Measurements from ENCODE around the gene ERC2. TPM values are rescaled to one million over a fixed set of nuclear protein-coding genes. Genes with fewer than 3 reads are reported as not detected.

The ERC2 gene
- polyA plus RNA-seq, 3 donors: not detected

DNA sequence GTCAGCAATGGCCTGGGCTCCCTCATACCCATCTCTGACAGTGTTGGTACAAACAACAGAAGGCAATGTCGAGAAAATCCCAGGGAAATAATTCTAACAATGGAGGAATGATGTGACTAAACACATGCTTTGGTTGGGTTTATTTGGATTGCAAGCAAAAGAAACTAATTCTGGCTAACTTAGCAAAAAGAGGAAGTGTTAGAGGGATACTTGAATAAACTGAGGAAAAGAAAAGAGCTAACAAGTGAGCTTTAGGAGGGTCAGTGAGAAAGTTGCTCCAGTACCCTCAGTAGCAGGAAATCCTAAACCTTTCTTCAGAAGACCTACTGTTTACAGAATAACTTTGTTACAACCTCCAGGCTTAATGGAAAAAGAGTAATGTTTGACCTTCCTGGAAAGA is 716.5 kb downstream of the ERC2 start:
- H3K36me3 Mint-ChIP-seq: no peaks in the 10 kb centered on the region
- no peak for TF ChIP-seq CTCF (IDR thresholded peaks at IDR 0.05)
- peaks cover 0 to 5% (median 2%) of the 10 kb centered on the region in 7 donors for H3K9me3 Mint-ChIP-seq

GRCh38 chr3:55750525-55750924 is 717.7 kb downstream of the ERC2 start:
- no peaks in the 10 kb centered on the region for H3K79me2 ChIP-seq (ENCODE audit: insufficient read depth, low read length)
- peaks cover 0 to 5% (median 2%) of the 10 kb centered on the region in 7 donors for H3K9me3 Mint-ChIP-seq
- no peak for TF ChIP-seq CTCF (IDR thresholded peaks at IDR 0.05)
- H3K4me1 ChIP-seq (ENCODE audit: control insufficient read depth in 1 of 2, insufficient read depth in 2 of 2, low read length in 2 of 2): no peaks in the 10 kb centered on the region
- intact Hi-C loops (cut with micrococcal nuclease): no loop called here
- H3K4me3 Mint-ChIP-seq: no peak overlapping the region
- 100% methylated on average over 1 of the region's 6 CpGs for WGBS (ENCODE audit: insufficient coverage)
- no peaks in the 10 kb centered on the region for H3K27me3 ChIP-seq (ENCODE audit: control insufficient read depth in 2 of 2, insufficient read depth in 2 of 2, low read length in 2 of 2)
- H2AFZ ChIP-seq (ENCODE audit: insufficient read depth, low read depth, low read length, poor library complexity, severe bottlenecking): no peak overlapping the region
- no peak overlapping the region for H3K27ac ChIP-seq (ENCODE audit: low read depth in 1 of 2, low read length in 2 of 2)
- no peak overlapping the region for H3K4me2 ChIP-seq (replicated peaks; ENCODE audit: extremely low read depth, low read length, poor library complexity, severe bottlenecking)
- H3K4me3 ChIP-seq (replicated peaks in 1 of 3; ENCODE audit: low read depth in 2 of 3, low read length in 3 of 3): no peak overlapping the region
- DNase-seq: no peak
- H3K27me3 Mint-ChIP-seq (ENCODE audit: low read depth in 3 of 3): peaks cover 3 to 5% (median 3%) of the 10 kb centered on the region in 3 donors
- H4K20me1 ChIP-seq (ENCODE audit: insufficient read depth, low read length): no peaks in the 10 kb centered on the region
- no peaks in the 10 kb centered on the region for H3K4me1 Mint-ChIP-seq
- H3K9me3 ChIP-seq (replicated peaks in 1 of 2; ENCODE audit: control insufficient read depth in 1 of 2, insufficient read depth in 1 of 2, low read length in 2 of 2): no peaks in the 10 kb centered on the region
- no peaks in the 10 kb centered on the region for H3K36me3 ChIP-seq (replicated peaks in 1 of 2; ENCODE audit: control insufficient read depth in 1 of 2, insufficient read depth in 2 of 2, low read length in 2 of 2)
- H3K36me3 Mint-ChIP-seq: no peaks in the 10 kb centered on the region
- no peak overlapping the region for H3K27ac Mint-ChIP-seq
- no peak overlapping the region for H3K9ac ChIP-seq (ENCODE audit: insufficient read depth, low read length, poor library complexity, severe bottlenecking)

More for the DNA sequence above, 716.5 kb downstream of the ERC2 start:
- no peak overlapping the region for H3K4me2 ChIP-seq (replicated peaks; ENCODE audit: extremely low read depth, low read length, poor library complexity, severe bottlenecking)
- H3K27me3 Mint-ChIP-seq (ENCODE audit: low read depth in 3 of 3): peaks cover 0 to 5% (median 0%) of the 10 kb centered on the region in 3 donors
- intact Hi-C loops (cut with micrococcal nuclease): no loop called here
- H3K9me3 ChIP-seq (replicated peaks in 1 of 2; ENCODE audit: control insufficient read depth in 1 of 2, insufficient read depth in 1 of 2, low read length in 2 of 2): no peaks in the 10 kb centered on the region
- no peaks in the 10 kb centered on the region for H3K79me2 ChIP-seq (ENCODE audit: insufficient read depth, low read length)
- H4K20me1 ChIP-seq (ENCODE audit: insufficient read depth, low read length): no peaks in the 10 kb centered on the region
- H3K27ac Mint-ChIP-seq: no peak overlapping the region
- no CpG with 5 or more reads among the region's 1 CpG for WGBS (ENCODE audit: insufficient coverage)
- no peak overlapping the region for H2AFZ ChIP-seq (ENCODE audit: insufficient read depth, low read depth, low read length, poor library complexity, severe bottlenecking)
- no peaks in the 10 kb centered on the region for H3K4me1 ChIP-seq (ENCODE audit: control insufficient read depth in 1 of 2, insufficient read depth in 2 of 2, low read length in 2 of 2)
- H3K27me3 ChIP-seq (ENCODE audit: control insufficient read depth in 2 of 2, insufficient read depth in 2 of 2, low read length in 2 of 2): no peaks in the 10 kb centered on the region
- no peak overlapping the region for H3K27ac ChIP-seq (ENCODE audit: low read depth in 1 of 2, low read length in 2 of 2)
- no peak overlapping the region for H3K4me3 ChIP-seq (replicated peaks in 1 of 3; ENCODE audit: low read depth in 2 of 3, low read length in 3 of 3)
- H3K36me3 ChIP-seq (replicated peaks in 1 of 2; ENCODE audit: control insufficient read depth in 1 of 2, insufficient read depth in 2 of 2, low read length in 2 of 2): no peaks in the 10 kb centered on the region
- H3K4me1 Mint-ChIP-seq: no peaks in the 10 kb centered on the region
- no peak overlapping the region for H3K9ac ChIP-seq (ENCODE audit: insufficient read depth, low read length, poor library complexity, severe bottlenecking)
- no peak for DNase-seq
- H3K4me3 Mint-ChIP-seq: no peak overlapping the region

Measured in CD14-positive monocyte (primary cell).